Nephron (organoid): ENCODE measurements around the gene THAP11.

Experiments used
- H3K27ac Mint-ChIP-seq, 3 experiments: 2 replicates each; pipeline ENCODE4 v1.8.0; 2020; ENCODE audit warnings: mixed read lengths in 3 of 3, mild to moderate bottlenecking in 2 of 3, moderate library complexity in 1 of 3
- H3K27me3 Mint-ChIP-seq: 2 replicates; pipeline ENCODE4 v1.8.0; 2021; ENCODE audit warnings: low read depth, mild to moderate bottlenecking, moderate library complexity, mixed read lengths
- H3K36me3 Mint-ChIP-seq: 2 replicates; pipeline ENCODE4 v1.8.0; 2020; ENCODE audit warnings: low read depth, mixed read lengths
- H3K4me1 Mint-ChIP-seq: 2 replicates; pipeline ENCODE4 v1.8.0; 2020; ENCODE audit warnings: mixed read lengths
- H3K4me3 Mint-ChIP-seq, 3 experiments: 2 replicates each; pipeline ENCODE4 v1.8.0; 2020; ENCODE audit warnings: mild to moderate bottlenecking in 3 of 3, mixed read lengths in 3 of 3, moderate library complexity in 2 of 3
- H3K9me3 Mint-ChIP-seq: 2 replicates; pipeline ENCODE4 v1.8.0; 2020; ENCODE audit warnings: mixed read lengths
- CTCF ChIP-seq, 3 experiments: fragments of 200-600 bp; sonication (generic); IDR thresholded peaks; one replicate each; pipeline ENCODE4 v1.5.0; 2021; ENCODE audit warnings: antibody characterized with exemption in 3 of 3; ENCODE audit not compliant: unreplicated experiment in 3 of 3

THAP11 gene

GRCh38 chr16:67855789-67856188 is 13.7 kb downstream of the THAP11 start:
- Mint-ChIP-seq H3K36me3 (peaks cover 22% of the 10 kb centered on the region), H3K4me3 (no peak overlapping the region), H3K9me3 (no peaks in the 10 kb centered on the region), H3K27ac (no peak overlapping the region), H3K27me3 (no peaks in the 10 kb centered on the region), H3K4me1 (peaks cover 16% of the 10 kb centered on the region)
- no peak for TF ChIP-seq CTCF (IDR thresholded peaks at IDR 0.05; ENCODE audit: unreplicated experiment in 3 of 3)

GRCh38 chr16:67856927-67857546 is 14.9 kb downstream of the THAP11 start:
- Mint-ChIP-seq H3K4me3 (no peak overlapping the region), H3K4me1 (peaks cover 27% of the 10 kb centered on the region), H3K9me3 (no peaks in the 10 kb centered on the region), H3K36me3 (peaks cover 29% of the 10 kb centered on the region), H3K27ac (peak overlapping the region in 1 of 3 experiments; percentile 92), H3K27me3 (no peaks in the 10 kb centered on the region)
- TF ChIP-seq CTCF (IDR thresholded peaks at IDR 0.05; ENCODE audit: unreplicated experiment in 3 of 3), result no peak

GRCh38 chr16:67857547-67858233 is 15.6 kb downstream of the THAP11 start:
- peak overlapping the region; percentile 20 to 92 (median 61) for H3K27ac Mint-ChIP-seq
- no peak overlapping the region for H3K4me3 Mint-ChIP-seq
- H3K36me3 Mint-ChIP-seq, result peaks cover 29% of the 10 kb centered on the region
- no peaks in the 10 kb centered on the region for H3K27me3 Mint-ChIP-seq
- H3K4me1 Mint-ChIP-seq, result peaks cover 28% of the 10 kb centered on the region
- TF ChIP-seq CTCF (IDR thresholded peaks at IDR 0.05; ENCODE audit: unreplicated experiment in 3 of 3), result no peak
- H3K9me3 Mint-ChIP-seq, result no peaks in the 10 kb centered on the region

GRCh38 chr16:67858500-67858899 is 16.4 kb downstream of the THAP11 start:
- Mint-ChIP-seq H3K4me1 (peaks cover 34% of the 10 kb centered on the region), H3K9me3 (no peaks in the 10 kb centered on the region)
- no peak for TF ChIP-seq CTCF (IDR thresholded peaks at IDR 0.05; ENCODE audit: unreplicated experiment in 3 of 3)

GRCh38 chr16:67860589-67861398 is 18.7 kb downstream of the THAP11 start:
- Mint-ChIP-seq H3K27ac (no peak overlapping the region), H3K4me3 (no peak overlapping the region), H3K4me1 (peaks cover 35% of the 10 kb centered on the region), H3K36me3 (peaks cover 35% of the 10 kb centered on the region), H3K27me3 (no peaks in the 10 kb centered on the region), H3K9me3 (no peaks in the 10 kb centered on the region)
- no peak for TF ChIP-seq CTCF (IDR thresholded peaks at IDR 0.05; ENCODE audit: unreplicated experiment in 3 of 3)

More at GRCh38 chr16:67858500-67858899, 16.4 kb downstream of the THAP11 start:
- H3K27ac Mint-ChIP-seq, result peak overlapping the region in 1 of 3 experiments; percentile 92
- no peaks in the 10 kb centered on the region for H3K27me3 Mint-ChIP-seq
- no peak overlapping the region for H3K4me3 Mint-ChIP-seq
- H3K36me3 Mint-ChIP-seq, result peaks cover 29% of the 10 kb centered on the region
